Endothelial cell of umbilical vein (primary cell): ENCODE data around the gene PLEKHA4. TPM values are rescaled to one million over a fixed set of nuclear protein-coding genes. Genes with fewer than 3 reads are reported as not detected.

ENCODE experiments used
- BruUV-seq: library from RNA; stranded (reverse); fragments of 400-500 nt; replicated peaks from 2 replicates; lab custom pipeline; 2021; lab: Mats Ljungman, UMichigan
- CTCF ChIA-PET: fragments of 300-600, 350-600 bp; sonication (Branson Sonifier 250); formaldehyde crosslinking; loops from one replicate; lab custom pipeline; 2021; ENCODE audit warnings: antibody characterized with exemption, inconsistent platforms; lab: Charles Lee
- POLR2A ChIA-PET: fragments of 300-600, 350-600 bp; sonication (Branson Sonifier 250); formaldehyde crosslinking; loops from one replicate; lab custom pipeline; 2021; ENCODE audit warnings: antibody characterized with exemption, inconsistent platforms; lab: Charles Lee
- DNase-seq: peaks from one replicate; pipeline ENCODE4 v3.0.0-alpha.2; 2011; ENCODE audit warnings: low read depth, low spot score
- FAIRE-seq: peaks from 2 replicates; lab custom pipeline; 2011; peaks lifted over from hg19 to GRCh38; lab: Jason Lieb, UNC
- H2AFZ ChIP-seq: 2 replicates; pipeline ENCODE4 v1.6.0; 2012; ENCODE audit warnings: low read depth, low read length, control low read depth, inconsistent platforms
- H3K27ac ChIP-seq: 2 replicates; pipeline ENCODE4 v1.5.1; 2011; ENCODE audit warnings: low read depth, mild to moderate bottlenecking, control low read depth, low read length, moderate library complexity; ENCODE audit not compliant: insufficient read depth
- H3K27me3 ChIP-seq, 2 experiments: 2 replicates each; pipeline versions ENCODE4 v1.6.0 to v1.6.1; 2011; ENCODE audit warnings: low read length in 2 of 2, mixed read lengths in 1 of 2; ENCODE audit not compliant: control insufficient read depth in 2 of 2, insufficient read depth in 2 of 2
- H3K36me3 ChIP-seq, 2 experiments: 2 replicates in 1 of 2; 3 replicates in 1 of 2; pipeline ENCODE4 v1.5.1; 2011; ENCODE audit warnings: low read length in 2 of 2, mild to moderate bottlenecking in 1 of 2, moderate library complexity in 1 of 2; ENCODE audit not compliant: control insufficient read depth in 2 of 2, insufficient read depth in 2 of 2; ENCODE audit errors: extremely low read depth in 1 of 2
- H3K4me1 ChIP-seq: 3 replicates; pipeline ENCODE4 v1.5.1; 2011; ENCODE audit warnings: mild to moderate bottlenecking, low read length; ENCODE audit not compliant: control insufficient read depth, insufficient read depth; ENCODE audit errors: extremely low read depth
- H3K4me2 ChIP-seq: 2 replicates; pipeline ENCODE4 v1.6.1; 2011; ENCODE audit warnings: low read length, control low read depth, mixed read lengths; ENCODE audit not compliant: insufficient read depth
- H3K4me3 ChIP-seq, 3 experiments: fragments of 200-600 bp in 1 of 3; sonication (generic), shearing (Covaris generic) in 1 of 3; replicated peaks in 1 of 3; 2 replicates each; pipeline ENCODE4 v1.5.1; 2011 to 2016; ENCODE audit warnings: control low read depth in 3 of 3, low read length in 3 of 3, mild to moderate bottlenecking in 2 of 3, inconsistent platforms in 1 of 3, low read depth in 1 of 3, moderate library complexity in 1 of 3; ENCODE audit not compliant: insufficient read depth in 1 of 3
- H3K79me2 ChIP-seq: 2 replicates; pipeline ENCODE4 v1.6.0; 2012; ENCODE audit warnings: low read length, inconsistent platforms; ENCODE audit not compliant: control insufficient read depth, insufficient read depth
- H3K9ac ChIP-seq: replicated peaks from 2 replicates; pipeline ENCODE3; 2011; ENCODE audit warnings: low read length, control low read depth; ENCODE audit not compliant: insufficient read depth; ENCODE audit errors: extremely low read depth
- H3K9me1 ChIP-seq: replicated peaks from 3 replicates; pipeline ENCODE4 v1.6.0; 2011; ENCODE audit warnings: mild to moderate bottlenecking, low read length; ENCODE audit not compliant: control insufficient read depth, insufficient read depth; ENCODE audit errors: extremely low read depth
- H3K9me3 ChIP-seq: replicated peaks from 2 replicates; pipeline ENCODE4 v1.5.1; 2012; ENCODE audit warnings: low read length, inconsistent platforms; ENCODE audit not compliant: control insufficient read depth, insufficient read depth
- H4K20me1 ChIP-seq: replicated peaks from 2 replicates; pipeline ENCODE3; 2011; ENCODE audit warnings: mild to moderate bottlenecking, low read length; ENCODE audit not compliant: control insufficient read depth, insufficient read depth; ENCODE audit errors: extremely low read depth
- EZH2 ChIP-seq: IDR thresholded peaks from 2 replicates; pipeline ENCODE4 v1.6.1; 2012; ENCODE audit warnings: borderline replicate concordance, low read depth, mild to moderate bottlenecking, moderate library complexity, low read length, inconsistent platforms; ENCODE audit not compliant: severe bottlenecking
- FOS ChIP-seq: IDR thresholded peaks from 2 replicates; pipeline ENCODE4 v1.6.1; 2011; ENCODE audit warnings: mild to moderate bottlenecking, low read length, moderate library complexity, borderline replicate concordance; ENCODE audit not compliant: insufficient read depth
- GATA2 ChIP-seq: IDR thresholded peaks from 2 replicates; pipeline ENCODE4 v1.7.0; 2011; ENCODE audit warnings: low read depth, mild to moderate bottlenecking, moderate library complexity, mixed read lengths, low read length; ENCODE audit not compliant: insufficient read length, insufficient read depth
- JUN ChIP-seq: IDR thresholded peaks from 2 replicates; pipeline ENCODE4 v1.6.1; 2011; ENCODE audit warnings: borderline replicate concordance, low read depth; ENCODE audit not compliant: insufficient read length, insufficient read depth
- MYC ChIP-seq: IDR thresholded peaks from one replicate; pipeline ENCODE4 v1.6.1; 2011; ENCODE audit warnings: mild to moderate bottlenecking, low read depth, low read length
- POLR2A ChIP-seq: IDR thresholded peaks from 2 replicates; pipeline ENCODE4 v1.6.1; 2012; ENCODE audit warnings: low read depth, mild to moderate bottlenecking, control low read depth, low read length
- POLR2AphosphoS5 ChIP-seq: IDR thresholded peaks from 2 replicates; pipeline ENCODE4 v1.6.1; 2012; ENCODE audit warnings: low read depth, mild to moderate bottlenecking, control low read depth, low read length, moderate library complexity; ENCODE audit not compliant: insufficient read depth
- dilution Hi-C: fragments of 300-500 bp; cut with MboI; formaldehyde crosslinking; loops from one replicate; pipeline ENCODE4 v1.15.0; 2019; ENCODE audit warnings: low sequenced_read_pairs; ENCODE audit not compliant: extremely low pct_ligation_motif_present
- intact Hi-C: fragments of 100-400 bp; cut with micrococcal nuclease; formaldehyde crosslinking; loops from one replicate; pipeline ENCODE4 v1.10.0; 2022
- polyA plus RNA-seq, 4 experiments: library from polyadenylated mRNA; depleted of rRNA in 3 of 4; stranded (reverse) in 3 of 4; unstranded in 1 of 4; fragments of >200 nt; gene quantifications; 2 replicates each; pipeline versions ENCODE4 v1.2.1 to v1.2.3, GENCODE V29; 2011 to 2012; ENCODE audit warnings: missing spikeins in 1 of 4
- total RNA-seq: library from RNA; stranded (reverse); gene quantifications from 2 replicates; pipeline ENCODE4 v1.2.3, GENCODE V29; 2021
- TF ChIP-seq, protein P1 (sequence below): IDR thresholded peaks from 2 replicates; pipeline ENCODE4 v1.6.1; 2011; ENCODE audit not compliant: insufficient read depth, insufficient read length
- TF ChIP-seq, protein P2 (sequence below), 2 donors: IDR thresholded peaks; 1 replicate in 1 of 2; 2 replicates in 1 of 2; pipeline ENCODE4 v1.5.1; 2011; ENCODE audit warnings: low read length in 2 of 2, mild to moderate bottlenecking in 2 of 2, moderate library complexity in 2 of 2, control low read depth in 1 of 2, inconsistent platforms in 1 of 2, low read depth in 1 of 2; ENCODE audit not compliant: insufficient read depth in 1 of 2; ENCODE audit errors: extremely low read depth in 1 of 2

PLEKHA4 gene
- total and polyA plus RNA-seq, 2 donors (not counting 3 experiments of a cell fraction or from before 2014, with no cell fraction given), result 4.5 to 10.1 TPM

DNA sequence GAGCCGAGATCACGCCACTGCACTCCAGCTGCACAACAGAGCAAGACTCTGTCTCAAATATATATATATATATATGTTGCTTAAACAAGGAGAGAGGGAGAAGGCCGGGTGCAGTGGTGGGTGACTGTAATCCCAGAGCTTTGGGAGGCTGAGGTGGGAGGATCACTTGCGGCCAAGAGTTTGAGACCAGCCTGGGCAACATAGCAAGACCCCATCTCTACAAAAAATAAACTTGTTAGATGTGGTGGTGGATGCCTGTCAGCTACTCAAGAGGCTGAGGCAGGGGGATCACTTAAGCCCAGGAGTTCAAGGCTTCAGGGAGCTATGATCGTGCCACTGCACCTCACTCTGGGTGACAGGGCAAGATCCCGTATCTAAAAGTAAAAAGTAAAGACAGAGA is 26.8 kb downstream of the PLEKHA4 start:
- Histone ChIP-seq H3K36me3 (peaks cover 0 to 4% of the 10 kb centered on the region in 2 experiments), H3K4me3 (no peak overlapping the region), H3K27me3 (no peaks in the 10 kb centered on the region), H3K9me3 (no peaks in the 10 kb centered on the region), H3K9me1 (no peaks in the 10 kb centered on the region), H3K9ac (no peak overlapping the region), H3K4me1 (peaks cover 4% of the 10 kb centered on the region), H3K79me2 (no peaks in the 10 kb centered on the region), H2AFZ (no peak overlapping the region), H3K27ac (no peak overlapping the region), H3K4me2 (no peak overlapping the region), H4K20me1 (no peaks in the 10 kb centered on the region)
- TF ChIP-seq, protein P1, sequence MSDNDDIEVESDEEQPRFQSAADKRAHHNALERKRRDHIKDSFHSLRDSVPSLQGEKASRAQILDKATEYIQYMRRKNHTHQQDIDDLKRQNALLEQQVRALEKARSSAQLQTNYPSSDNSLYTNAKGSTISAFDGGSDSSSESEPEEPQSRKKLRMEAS, result no peak
- no peak for TF ChIP-seq MYC
- no peak for TF ChIP-seq GATA2
- no peak for TF ChIP-seq JUN
- no peak for TF ChIP-seq POLR2A
- no peak for TF ChIP-seq POLR2AphosphoS5
- TF ChIP-seq, protein P2, sequence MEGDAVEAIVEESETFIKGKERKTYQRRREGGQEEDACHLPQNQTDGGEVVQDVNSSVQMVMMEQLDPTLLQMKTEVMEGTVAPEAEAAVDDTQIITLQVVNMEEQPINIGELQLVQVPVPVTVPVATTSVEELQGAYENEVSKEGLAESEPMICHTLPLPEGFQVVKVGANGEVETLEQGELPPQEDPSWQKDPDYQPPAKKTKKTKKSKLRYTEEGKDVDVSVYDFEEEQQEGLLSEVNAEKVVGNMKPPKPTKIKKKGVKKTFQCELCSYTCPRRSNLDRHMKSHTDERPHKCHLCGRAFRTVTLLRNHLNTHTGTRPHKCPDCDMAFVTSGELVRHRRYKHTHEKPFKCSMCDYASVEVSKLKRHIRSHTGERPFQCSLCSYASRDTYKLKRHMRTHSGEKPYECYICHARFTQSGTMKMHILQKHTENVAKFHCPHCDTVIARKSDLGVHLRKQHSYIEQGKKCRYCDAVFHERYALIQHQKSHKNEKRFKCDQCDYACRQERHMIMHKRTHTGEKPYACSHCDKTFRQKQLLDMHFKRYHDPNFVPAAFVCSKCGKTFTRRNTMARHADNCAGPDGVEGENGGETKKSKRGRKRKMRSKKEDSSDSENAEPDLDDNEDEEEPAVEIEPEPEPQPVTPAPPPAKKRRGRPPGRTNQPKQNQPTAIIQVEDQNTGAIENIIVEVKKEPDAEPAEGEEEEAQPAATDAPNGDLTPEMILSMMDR (IDR thresholded peaks at IDR 0.05; ENCODE audit: extremely low read depth in 1 of 2, insufficient read depth in 1 of 2, low read depth in 1 of 2, low read length in 2 of 2), result no peak
- TF ChIP-seq FOS, result no peak
- TF ChIP-seq EZH2, result no peak
- POLR2A ChIA-PET, result no interaction called here
- DNase-seq (no peak), FAIRE-seq (no peak)
- no TSS peak for BruUV-seq
- dilution Hi-C loops, result no loop called here
- intact Hi-C loops, result no loop called here
- CTCF ChIA-PET, result interaction anchor here (1.1 to 10.5 kb wide), 18 partner anchors 12 to 196 kb away, joined by 3 to 427 read pairs (median 12); partner anchors contain the start of genes BCAT2 and CA11
